ENCODE measurements around the gene OPCML. TPM values are rescaled to one million over a fixed set of nuclear protein-coding genes. Genes with fewer than 3 reads are reported as not detected.

OPCML gene
- total and polyA plus RNA-seq, 12 donors, result under 0.01 to 1.2 (median 0.39) TPM

DNA sequence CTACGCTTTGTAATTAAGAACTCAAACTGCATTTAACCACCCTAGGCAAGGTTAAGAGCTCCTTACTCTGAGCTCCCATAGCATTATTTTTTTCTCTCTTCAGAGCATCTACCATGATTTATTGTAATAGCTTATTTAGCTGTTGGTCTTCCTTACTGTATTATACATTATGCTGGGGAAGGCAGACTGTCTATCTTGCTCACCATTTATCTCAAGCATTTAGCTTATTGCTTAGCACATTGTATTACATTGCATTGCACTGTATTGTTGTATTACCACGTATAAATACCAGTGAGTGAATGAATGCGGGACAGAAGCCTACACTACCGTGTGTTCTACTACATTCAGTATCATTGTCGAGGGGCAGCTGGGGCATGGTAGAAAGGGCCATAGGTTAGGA lies 324.3 kb downstream of the OPCML start:
- TF ChIP-seq, protein P1, sequence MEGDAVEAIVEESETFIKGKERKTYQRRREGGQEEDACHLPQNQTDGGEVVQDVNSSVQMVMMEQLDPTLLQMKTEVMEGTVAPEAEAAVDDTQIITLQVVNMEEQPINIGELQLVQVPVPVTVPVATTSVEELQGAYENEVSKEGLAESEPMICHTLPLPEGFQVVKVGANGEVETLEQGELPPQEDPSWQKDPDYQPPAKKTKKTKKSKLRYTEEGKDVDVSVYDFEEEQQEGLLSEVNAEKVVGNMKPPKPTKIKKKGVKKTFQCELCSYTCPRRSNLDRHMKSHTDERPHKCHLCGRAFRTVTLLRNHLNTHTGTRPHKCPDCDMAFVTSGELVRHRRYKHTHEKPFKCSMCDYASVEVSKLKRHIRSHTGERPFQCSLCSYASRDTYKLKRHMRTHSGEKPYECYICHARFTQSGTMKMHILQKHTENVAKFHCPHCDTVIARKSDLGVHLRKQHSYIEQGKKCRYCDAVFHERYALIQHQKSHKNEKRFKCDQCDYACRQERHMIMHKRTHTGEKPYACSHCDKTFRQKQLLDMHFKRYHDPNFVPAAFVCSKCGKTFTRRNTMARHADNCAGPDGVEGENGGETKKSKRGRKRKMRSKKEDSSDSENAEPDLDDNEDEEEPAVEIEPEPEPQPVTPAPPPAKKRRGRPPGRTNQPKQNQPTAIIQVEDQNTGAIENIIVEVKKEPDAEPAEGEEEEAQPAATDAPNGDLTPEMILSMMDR (IDR thresholded peaks at IDR 0.05), result no peak
- no peak overlapping the region for H3K4me3 ChIP-seq
- no peaks in the 10 kb centered on the region for H3K4me1 ChIP-seq
- no peaks in the 10 kb centered on the region for H3K9me3 ChIP-seq
- H3K27me3 ChIP-seq, result peaks cover 0 to 23% (median 5%) of the 10 kb centered on the region in 7 donors
- no peak overlapping the region for H3K27ac ChIP-seq
- WGBS, 2 donors, result 86 to 87% methylated on average over 5 of the region's 5 CpGs
- H3K36me3 ChIP-seq, result no peaks in the 10 kb centered on the region
- DNase-seq, result no peak
- no peak for ATAC-seq
- intact Hi-C loops (cut with DNase I), result no loop called here

DNA sequence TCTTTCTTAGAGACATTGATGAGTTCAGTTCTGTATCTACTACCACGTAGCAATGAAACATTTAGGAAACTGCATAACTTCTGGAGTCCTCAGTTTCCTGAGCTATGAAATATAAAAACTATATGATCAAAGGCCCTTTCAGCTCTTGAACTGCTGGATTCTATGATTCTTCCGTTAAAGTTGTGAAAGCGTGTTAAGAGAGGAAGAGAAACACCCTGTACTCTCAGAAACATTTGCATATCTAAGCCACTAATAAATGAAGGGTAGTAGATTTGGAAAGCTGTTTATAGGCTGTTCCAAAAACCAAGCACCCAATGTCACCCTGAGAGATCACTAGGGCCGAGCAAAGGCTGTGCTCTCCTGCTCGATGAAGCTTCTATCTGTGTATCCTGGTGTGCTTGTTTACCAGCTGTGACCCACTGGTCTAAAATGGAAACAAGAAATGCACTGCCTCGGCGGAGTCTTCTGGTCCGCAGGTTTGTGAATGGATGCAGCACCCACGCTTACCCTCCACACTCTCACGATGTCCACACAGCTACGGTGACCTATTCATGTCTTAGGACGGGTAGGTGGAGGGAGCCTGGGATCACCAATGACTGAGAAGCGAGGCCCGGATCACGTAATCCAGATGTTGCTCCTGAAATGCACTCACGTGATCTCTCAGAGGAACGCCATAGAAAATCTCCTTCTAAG lies 325.8 kb downstream of the OPCML start:
- no peaks in the 10 kb centered on the region for H3K9me3 ChIP-seq
- 88% methylated on average over 17 of the region's 17 CpGs for WGBS, 2 donors
- H3K4me3 ChIP-seq, result no peak overlapping the region
- TF ChIP-seq, protein P1 (IDR thresholded peaks at IDR 0.05), result no peak
- no peak for DNase-seq
- H3K36me3 ChIP-seq, result no peaks in the 10 kb centered on the region
- intact Hi-C loops (cut with DNase I), result no loop called here
- peaks cover 0 to 29% (median 1%) of the 10 kb centered on the region in 7 donors for H3K27me3 ChIP-seq
- no peak for ATAC-seq
- H3K4me1 ChIP-seq, result no peaks in the 10 kb centered on the region
- H3K27ac ChIP-seq, result no peak overlapping the region

DNA sequence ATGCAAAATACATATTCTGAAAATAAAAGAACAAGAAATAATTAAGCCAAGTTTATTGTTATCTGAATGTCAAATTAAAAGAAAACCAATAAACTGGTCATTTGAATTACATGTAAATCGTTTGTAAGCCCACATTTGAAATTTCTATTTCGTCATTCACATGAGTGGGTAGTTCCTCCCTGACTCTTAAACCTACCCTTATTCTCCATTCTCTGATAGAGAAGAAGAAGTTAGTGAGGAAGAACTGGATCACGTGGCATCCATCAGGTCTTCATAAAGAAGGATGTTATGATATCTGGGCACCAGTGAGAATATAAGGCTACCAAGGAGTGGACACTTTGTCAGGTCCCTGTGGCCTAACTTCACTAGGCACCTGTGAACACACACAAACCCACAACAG lies 328.1 kb downstream of the OPCML start:
- no peak for DNase-seq
- TF ChIP-seq, protein P1 (IDR thresholded peaks at IDR 0.05), result no peak
- intact Hi-C loops (cut with DNase I), result no loop called here
- no peaks in the 10 kb centered on the region for H3K4me1 ChIP-seq
- H3K4me3 ChIP-seq, result no peak overlapping the region
- WGBS, 2 donors, result 74 to 80% methylated on average over 3 of the region's 3 CpGs
- ATAC-seq, result no peak
- no peak overlapping the region for H3K27ac ChIP-seq
- H3K36me3 ChIP-seq, result no peaks in the 10 kb centered on the region
- H3K9me3 ChIP-seq, result no peaks in the 10 kb centered on the region
- H3K27me3 ChIP-seq, result peaks cover 0 to 21% (median 6%) of the 10 kb centered on the region in 7 donors

DNA sequence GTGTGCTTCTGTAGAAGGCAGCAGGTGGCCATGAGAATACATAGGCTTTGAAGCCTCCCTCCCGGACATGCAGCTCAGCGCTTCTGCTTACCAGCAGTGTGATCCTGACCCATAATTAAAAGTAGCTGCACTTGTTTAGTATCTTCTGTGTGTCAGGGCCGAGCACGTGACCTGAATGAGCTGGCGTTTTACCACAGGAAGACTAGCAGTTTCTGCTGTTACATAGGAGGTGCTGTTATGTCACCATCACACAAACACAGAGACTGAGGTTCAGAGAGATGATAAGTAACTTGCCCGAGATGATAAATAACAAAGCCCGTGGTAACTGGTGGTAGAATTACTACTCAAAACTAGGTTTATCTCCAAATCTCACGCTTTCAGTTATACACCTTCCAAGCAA lies 329.5 kb downstream of the OPCML start:
- Histone ChIP-seq H3K36me3 (no peaks in the 10 kb centered on the region), H3K4me3 (no peak overlapping the region), H3K27me3 (peaks cover 0 to 21% (median 8%) of the 10 kb centered on the region in 7 donors), H3K9me3 (no peaks in the 10 kb centered on the region), H3K27ac (no peak overlapping the region), H3K4me1 (no peaks in the 10 kb centered on the region)
- WGBS, 2 donors, result 82 to 84% methylated on average over 8 of the region's 8 CpGs
- TF ChIP-seq, protein P1 (IDR thresholded peaks at IDR 0.05), result no peak
- ATAC-seq, result no peak
- DNase-seq, result no peak
- intact Hi-C loops (cut with DNase I), result no loop called here
